SK-N-SH (cell line): ENCODE results near the gene RRH. TPM values are rescaled to one million over a fixed set of nuclear protein-coding genes. Genes with fewer than 3 reads are reported as not detected.

Experiments used
- CTCF ChIA-PET: fragments of 300-600, 350-600 bp; formaldehyde crosslinking; extraction: SDS; loops from one replicate; lab custom pipeline; 2021; lab: Yijun Ruan, JAX
- POLR2A ChIA-PET: fragments of 350-600 bp; sonication (Branson Sonifier 250); formaldehyde crosslinking; extraction: SDS; loops from one replicate; lab custom pipeline; 2020; ENCODE audit warnings: antibody characterized with exemption, inconsistent platforms; lab: Yijun Ruan, JAX
- DNase-seq: peaks from one replicate; pipeline ENCODE4 v3.0.0; 2012
- H2AFZ ChIP-seq: fragments of 200-600 bp; sonication (generic); 2 replicates; pipeline ENCODE4 v1.8.1; 2016; ENCODE audit warnings: antibody characterized with exemption, mild to moderate bottlenecking, low read depth
- H3F3A ChIP-seq: fragments of 200-600 bp; sonication (generic); replicated peaks from 2 replicates; pipeline ENCODE3; 2016; ENCODE audit warnings: antibody characterized with exemption, mild to moderate bottlenecking; ENCODE audit not compliant: insufficient read depth
- H3K27ac ChIP-seq, 2 experiments: fragments of 200-500 bp in 1 of 2; fragments of 200-600 bp in 1 of 2; sonication (Bioruptor generic) in 1 of 2; sonication (generic), shearing (Covaris generic) in 1 of 2; 2 replicates each; pipeline versions ENCODE4 v1.5.1 to v1.6.1; 2014 to 2016; ENCODE audit warnings: low read depth in 2 of 2, inconsistent platforms in 1 of 2, low read length in 1 of 2, mild to moderate bottlenecking in 1 of 2, mixed read lengths in 1 of 2
- H3K27me3 ChIP-seq: fragments of 200-600 bp; sonication (generic), shearing (Covaris generic); 2 replicates; pipeline ENCODE4 v1.6.1; 2016; ENCODE audit warnings: mixed run types; ENCODE audit not compliant: insufficient read depth
- H3K36me3 ChIP-seq, 2 experiments: fragments of 200-500 bp in 1 of 2; fragments of 200-600 bp in 1 of 2; sonication (Bioruptor generic) in 1 of 2; sonication (generic) in 1 of 2; replicated peaks in 1 of 2; 2 replicates each; pipeline versions ENCODE3 to v1.5.1; 2014 to 2016; ENCODE audit warnings: low read length in 1 of 2, mild to moderate bottlenecking in 1 of 2; ENCODE audit not compliant: insufficient read depth in 2 of 2, control insufficient read depth in 1 of 2
- H3K4me1 ChIP-seq, 2 experiments: fragments of 200-500 bp in 1 of 2; fragments of 200-600 bp in 1 of 2; sonication (Bioruptor generic) in 1 of 2; sonication (generic), shearing (Covaris generic) in 1 of 2; 2 replicates each; pipeline versions ENCODE4 v1.5.1 to v1.6.1; 2014 to 2016; ENCODE audit warnings: low read depth in 1 of 2, low read length in 1 of 2, mixed run types in 1 of 2; ENCODE audit not compliant: insufficient read depth in 2 of 2, control insufficient read depth in 1 of 2
- H3K4me2 ChIP-seq: fragments of 200-600 bp; sonication (generic), shearing (Covaris generic); 2 replicates; pipeline ENCODE4 v1.6.1; 2017; ENCODE audit warnings: mixed run types
- H3K4me3 ChIP-seq, 2 experiments: fragments of 200-500 bp in 1 of 2; fragments of 200-600 bp in 1 of 2; sonication (Bioruptor generic) in 1 of 2; sonication (generic), shearing (Covaris generic) in 1 of 2; 2 replicates each; pipeline versions ENCODE4 v1.5.1 to v1.8.1; 2014 to 2016; ENCODE audit warnings: low read depth in 2 of 2, inconsistent platforms in 1 of 2, low read length in 1 of 2, mild to moderate bottlenecking in 1 of 2, mixed read lengths in 1 of 2, moderate library complexity in 1 of 2
- H3K79me2 ChIP-seq: fragments of 200-600 bp; sonication (generic); 2 replicates; pipeline ENCODE4 v1.8.1; 2017; ENCODE audit warnings: mild to moderate bottlenecking; ENCODE audit not compliant: insufficient read depth
- H3K9ac ChIP-seq: fragments of 200-600 bp; sonication (generic); 2 replicates; pipeline ENCODE4 v1.6.1; 2017; ENCODE audit warnings: mixed run types
- H3K9me2 ChIP-seq: fragments of 200-600 bp; sonication (generic); 2 replicates; pipeline ENCODE4 v1.6.1; 2017; ENCODE audit warnings: mixed run types
- H3K9me3 ChIP-seq: fragments of 200-600 bp; sonication (generic); 2 replicates; pipeline ENCODE4 v1.6.1; 2017; ENCODE audit warnings: mixed run types, mild to moderate bottlenecking, moderate library complexity
- H4K20me1 ChIP-seq: fragments of 200-600 bp; sonication (generic); 2 replicates; pipeline ENCODE4 v1.6.1; 2017; ENCODE audit warnings: mild to moderate bottlenecking, mixed run types; ENCODE audit not compliant: insufficient read depth
- ELF1 ChIP-seq: IDR thresholded peaks from 2 replicates; pipeline ENCODE4 v1.4.0; 2012
- EP300 ChIP-seq, 2 experiments: IDR thresholded peaks; 2 replicates each; pipeline versions ENCODE4 v1.4.0 to v1.6.1; 2012; ENCODE audit warnings: borderline replicate concordance in 1 of 2, low read depth in 1 of 2, low read length in 1 of 2
- EZH2phosphoT487 ChIP-seq: fragments of 200-600 bp; sonication (generic); IDR thresholded peaks from 2 replicates; pipeline ENCODE4 v1.6.1; 2017; ENCODE audit warnings: low read depth, mixed run types, mild to moderate bottlenecking, antibody characterized with exemption, moderate library complexity, borderline replicate concordance
- GABPA ChIP-seq: IDR thresholded peaks from 2 replicates; pipeline ENCODE4 v1.4.0; 2012; ENCODE audit warnings: low read depth, mild to moderate bottlenecking
- GATA2 ChIP-seq: sonication (generic); formaldehyde crosslinking; IDR thresholded peaks from 2 replicates; pipeline ENCODE4 v1.5.0; 2020; ENCODE audit warnings: mild to moderate bottlenecking, missing genetic modification reagents
- JUND ChIP-seq: IDR thresholded peaks from 2 replicates; pipeline ENCODE4 v1.4.0; 2012
- MEF2A ChIP-seq: IDR thresholded peaks from 2 replicates; pipeline ENCODE4 v1.4.0; 2012; ENCODE audit warnings: low read depth, borderline replicate concordance
- MXI1 ChIP-seq: IDR thresholded peaks from 2 replicates; pipeline ENCODE4 v1.6.1; 2012; ENCODE audit warnings: mild to moderate bottlenecking, low read depth, low read length, improper control_type of control experiment
- NFIC ChIP-seq: IDR thresholded peaks from 2 replicates; pipeline ENCODE4 v1.4.0; 2012; ENCODE audit warnings: borderline replicate concordance
- NRF1 ChIP-seq: IDR thresholded peaks from 2 replicates; pipeline ENCODE4 v1.6.1; 2012; ENCODE audit warnings: low read depth, mild to moderate bottlenecking, low read length
- POLR2AphosphoS5 ChIP-seq: IDR thresholded peaks from 2 replicates; pipeline ENCODE4 v1.6.1; 2012; ENCODE audit warnings: low read depth, low read length
- RAD21 ChIP-seq: IDR thresholded peaks from 2 replicates; pipeline ENCODE4 v1.6.1; 2012; ENCODE audit warnings: mild to moderate bottlenecking, low read length
- RCOR1 ChIP-seq: fragments of 150-350 bp; IDR thresholded peaks from 2 replicates; pipeline ENCODE4 v1.6.1; 2017; ENCODE audit warnings: antibody characterized with exemption, low read length
- RFX5 ChIP-seq: IDR thresholded peaks from 2 replicates; pipeline ENCODE4 v1.6.1; 2012; ENCODE audit warnings: mild to moderate bottlenecking, improper control_type of control experiment, low read length
- RXRA ChIP-seq: IDR thresholded peaks from 2 replicates; pipeline ENCODE4 v1.4.0; 2012; ENCODE audit warnings: low read depth, mild to moderate bottlenecking, borderline replicate concordance
- SIN3A ChIP-seq: IDR thresholded peaks from 2 replicates; pipeline ENCODE4 v1.6.1; 2012; ENCODE audit warnings: low read depth, mild to moderate bottlenecking, low read length, moderate library complexity, borderline replicate concordance
- SMC3 ChIP-seq: IDR thresholded peaks from 2 replicates; pipeline ENCODE4 v1.6.1; 2012; ENCODE audit warnings: low read depth, low read length, improper control_type of control experiment
- TAF1 ChIP-seq: IDR thresholded peaks from 2 replicates; pipeline ENCODE4 v1.6.1; 2012; ENCODE audit warnings: low read depth, mild to moderate bottlenecking, low read length, moderate library complexity, borderline replicate concordance
- TCF12 ChIP-seq: IDR thresholded peaks from 2 replicates; pipeline ENCODE4 v1.4.0; 2012
- USF1 ChIP-seq: IDR thresholded peaks from 2 replicates; pipeline ENCODE4 v1.4.0; 2012; ENCODE audit warnings: low read depth, borderline replicate concordance
- USF2 ChIP-seq: fragments of 150-350 bp; IDR thresholded peaks from 2 replicates; pipeline ENCODE4 v1.6.1; 2017; ENCODE audit warnings: antibody characterized with exemption, low read length, low read depth, borderline replicate concordance
- YY1 ChIP-seq: IDR thresholded peaks from 2 replicates; pipeline ENCODE4 v1.4.0; 2012; ENCODE audit warnings: low read depth, mild to moderate bottlenecking
- WGBS: methylation state at CpG from one replicate; pipeline ENCODE4 v1.1.6; 2017; ENCODE audit warnings: low lambda C conversion rate; 5-methylcytosine and 5-hydroxymethylcytosine counted together
- polyA plus RNA-seq, 3 experiments: library from polyadenylated mRNA; depleted of rRNA; stranded (reverse); fragments of >200 nt; gene quantifications; 2 replicates each; pipeline ENCODE4 v1.2.3, GENCODE V29; 2012
- TF ChIP-seq, protein P1 (sequence below): IDR thresholded peaks from 2 replicates; pipeline ENCODE4; 2012
- TF ChIP-seq, protein P2 (sequence below): IDR thresholded peaks from 2 replicates; pipeline ENCODE4 v1.4.0; 2012; ENCODE audit warnings: low read depth, borderline replicate concordance

The RRH gene
- polyA plus RNA-seq, 1 of the 3 experiments (the other 2 are of a cell fraction), result 0.05 TPM

- H3K9ac ChIP-seq, result no peak overlapping the region
- no peak for TF ChIP-seq USF1
- TF ChIP-seq TAF1, result no peak
- no peak for TF ChIP-seq RCOR1
- no peak for TF ChIP-seq GABPA
- TF ChIP-seq NFIC, result no peak
- no peak for TF ChIP-seq GATA2
- TF ChIP-seq ELF1, result no peak
- TF ChIP-seq RFX5, result no peak
- no peak for TF ChIP-seq NRF1
- no peak for TF ChIP-seq JUND
- TF ChIP-seq YY1, result no peak
- TF ChIP-seq EP300 (IDR thresholded peaks at IDR 0.05; ENCODE audit: borderline replicate concordance in 1 of 2, low read depth in 1 of 2, low read length in 1 of 2), result no peak
- no peak for DNase-seq
- H3K4me2 ChIP-seq, result no peak overlapping the region
- CTCF ChIA-PET, result interaction anchor here (1.0 to 1.1 kb wide), 2 partner anchors 16 to 419 kb away, joined by 3 read pairs; no protein-coding TSS in a partner anchor
- H3K79me2 ChIP-seq, result no peaks in the 10 kb centered on the region
- H3K4me1 ChIP-seq, result no peaks in the 10 kb centered on the region
- no peaks in the 10 kb centered on the region for H3K9me2 ChIP-seq
- H3K27ac ChIP-seq, result no peak overlapping the region
- no peak overlapping the region for H3K4me3 ChIP-seq
- H3K36me3 ChIP-seq, result no peaks in the 10 kb centered on the region
- WGBS, result 25% methylated on average over 6 of the region's 6 CpGs
- no peak overlapping the region for H2AFZ ChIP-seq
- H3K27me3 ChIP-seq, result peaks cover 5% of the 10 kb centered on the region; the same call in 1 of the 2 replicates
- no peaks in the 10 kb centered on the region for H4K20me1 ChIP-seq
- POLR2A ChIA-PET, result no interaction called here
- no peaks in the 10 kb centered on the region for H3K9me3 ChIP-seq
- H3F3A ChIP-seq, result no peaks in the 10 kb centered on the region
Measured at GRCh38 chr4:109846395-109847098, 18.8 kb downstream of the RRH start.

DNA sequence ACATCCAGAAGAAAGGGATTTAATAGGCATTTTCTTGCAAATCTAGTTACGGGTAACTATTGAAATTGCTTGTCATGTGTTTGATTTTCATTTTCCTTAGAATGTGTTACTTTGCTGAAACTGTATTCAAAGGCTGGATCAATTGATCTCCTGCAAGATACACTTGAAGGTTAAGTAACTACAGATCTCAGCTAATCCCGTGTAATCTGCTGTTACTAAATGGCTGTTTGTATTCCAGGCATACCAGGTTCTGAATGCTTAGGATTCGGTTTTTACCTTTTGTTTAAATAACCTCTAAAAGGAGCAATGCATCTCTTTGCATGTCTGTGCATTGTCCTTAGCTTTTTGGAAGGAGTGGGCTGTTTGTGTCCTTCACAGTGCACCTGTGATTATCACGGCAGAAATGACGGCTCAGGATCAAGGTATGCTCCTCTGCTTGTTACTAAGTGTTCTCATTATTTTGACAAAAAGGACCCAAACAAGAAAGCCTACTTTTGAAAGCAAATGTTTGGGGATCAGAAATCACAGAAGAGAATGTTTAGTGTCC lies 20.2 kb downstream of the RRH start, which contains the start of gene LRIT3:
TSS of gene LRIT3 (plus strand) at position 212 of the 547 bp plus-strand sequence. CDS start at position 307, 95 bp downstream.
- TF ChIP-seq USF2 (no peak), MXI1 (no peak), SMC3 (no peak), EZH2phosphoT487 (no peak), MEF2A (no peak), NFIC (no peak), SIN3A (no peak), POLR2AphosphoS5 (no peak), ELF1 (no peak), TCF12 (no peak), YY1 (no peak), RAD21 (no peak), RXRA (no peak)
- TF ChIP-seq, protein P1, sequence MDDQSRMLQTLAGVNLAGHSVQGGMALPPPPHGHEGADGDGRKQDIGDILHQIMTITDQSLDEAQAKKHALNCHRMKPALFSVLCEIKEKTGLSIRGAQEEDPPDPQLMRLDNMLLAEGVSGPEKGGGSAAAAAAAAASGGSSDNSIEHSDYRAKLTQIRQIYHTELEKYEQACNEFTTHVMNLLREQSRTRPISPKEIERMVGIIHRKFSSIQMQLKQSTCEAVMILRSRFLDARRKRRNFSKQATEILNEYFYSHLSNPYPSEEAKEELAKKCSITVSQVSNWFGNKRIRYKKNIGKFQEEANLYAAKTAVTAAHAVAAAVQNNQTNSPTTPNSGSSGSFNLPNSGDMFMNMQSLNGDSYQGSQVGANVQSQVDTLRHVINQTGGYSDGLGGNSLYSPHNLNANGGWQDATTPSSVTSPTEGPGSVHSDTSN, result no peak
- TF ChIP-seq, protein P2, sequence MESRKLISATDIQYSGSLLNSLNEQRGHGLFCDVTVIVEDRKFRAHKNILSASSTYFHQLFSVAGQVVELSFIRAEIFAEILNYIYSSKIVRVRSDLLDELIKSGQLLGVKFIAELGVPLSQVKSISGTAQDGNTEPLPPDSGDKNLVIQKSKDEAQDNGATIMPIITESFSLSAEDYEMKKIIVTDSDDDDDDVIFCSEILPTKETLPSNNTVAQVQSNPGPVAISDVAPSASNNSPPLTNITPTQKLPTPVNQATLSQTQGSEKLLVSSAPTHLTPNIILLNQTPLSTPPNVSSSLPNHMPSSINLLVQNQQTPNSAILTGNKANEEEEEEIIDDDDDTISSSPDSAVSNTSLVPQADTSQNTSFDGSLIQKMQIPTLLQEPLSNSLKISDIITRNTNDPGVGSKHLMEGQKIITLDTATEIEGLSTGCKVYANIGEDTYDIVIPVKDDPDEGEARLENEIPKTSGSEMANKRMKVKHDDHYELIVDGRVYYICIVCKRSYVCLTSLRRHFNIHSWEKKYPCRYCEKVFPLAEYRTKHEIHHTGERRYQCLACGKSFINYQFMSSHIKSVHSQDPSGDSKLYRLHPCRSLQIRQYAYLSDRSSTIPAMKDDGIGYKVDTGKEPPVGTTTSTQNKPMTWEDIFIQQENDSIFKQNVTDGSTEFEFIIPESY, result no peak
- POLR2A ChIA-PET, result no interaction called here
- no peak within 1 kb of the TSS for H3K4me3 ChIP-seq
- no peak within 1 kb of the TSS for H3K9ac ChIP-seq
- H3K4me1 ChIP-seq, result no peaks in the 10 kb centered on the region
- no peaks in the 10 kb centered on the region for H3K9me3 ChIP-seq
- DNase-seq, result no peak
- no peak within 1 kb of the TSS for H3K4me2 ChIP-seq
- no peaks in the 10 kb centered on the region for H3K36me3 ChIP-seq
- no peaks in the 10 kb centered on the region for H3K9me2 ChIP-seq
- CTCF ChIA-PET, result interaction anchor here (1.0 kb wide), 1 partner anchor 16 kb away, joined by 3 read pairs; no protein-coding TSS in a partner anchor
- 55% methylated on average over 5 of the region's 5 CpGs for WGBS
- no peaks in the 10 kb centered on the region for H4K20me1 ChIP-seq
- no peak within 1 kb of the TSS for H2AFZ ChIP-seq
- H3K27me3 ChIP-seq, result 0 out of 2 replicates have a peak, but pooled peaks cover 5% of the 10 kb centered on the region
- no peak within 1 kb of the TSS for H3K27ac ChIP-seq
- H3F3A ChIP-seq, result no peaks in the 10 kb centered on the region
- no peaks in the 10 kb centered on the region for H3K79me2 ChIP-seq
